Activated T-cell treated with anti-CD3 and anti-CD28 coated beads for 1 hour (primary cell): Measurements from ENCODE around the gene NKX6-2.
"Not testable (repeated sequence)": the region's sequence is repeated elsewhere in the genome, so short reads cannot be mapped to it uniquely, and the experiment has no call there.

Experiments used
- DNase-seq: peaks from one replicate; pipeline ENCODE4 v3.0.0-alpha.2; 2020; ENCODE audit warnings: low read depth

The NKX6-2 gene

DNA sequence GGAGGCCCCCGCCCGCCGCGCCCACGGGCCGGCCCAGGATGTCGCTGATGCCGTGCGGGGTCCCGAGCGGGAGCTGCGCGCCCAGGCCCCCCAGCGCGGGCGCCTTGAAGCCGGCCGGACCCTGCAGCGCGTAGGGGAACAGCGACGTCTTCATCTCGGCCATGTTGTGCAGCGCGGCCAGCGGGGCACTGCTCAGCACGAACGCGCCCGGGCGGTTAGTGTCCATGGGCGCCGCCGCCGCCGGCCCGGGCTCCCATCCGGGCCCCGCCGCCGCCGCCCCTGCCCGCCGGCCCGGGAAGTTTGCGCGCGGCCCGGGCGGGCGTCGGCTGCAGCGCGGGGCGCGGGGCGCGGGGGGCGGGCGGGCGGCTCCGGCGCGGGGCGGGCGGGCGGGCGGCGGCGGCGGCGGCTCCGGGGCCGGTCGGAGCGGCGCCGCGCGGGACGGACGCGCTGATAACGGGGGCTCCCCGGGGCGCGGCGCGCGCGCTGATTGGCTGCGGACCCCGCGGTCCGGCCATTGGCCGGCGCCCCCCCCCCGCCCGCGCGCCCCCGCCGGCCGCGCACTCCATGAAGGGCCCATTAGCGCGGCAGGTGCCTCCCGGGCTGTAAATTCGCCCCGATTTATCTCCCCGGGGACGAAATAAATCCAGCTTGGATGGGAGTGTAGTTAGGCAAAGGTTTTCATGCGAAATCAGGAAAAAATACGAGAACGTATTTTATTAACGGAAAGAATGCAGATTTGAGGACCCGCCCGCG is at the start of gene NKX6-2:
NKX6-2 (minus strand) TSS at position 425 of the 753 bp plus-strand sequence; CDS start at position 226, 199 bp downstream.
- no peak for DNase-seq

DNA sequence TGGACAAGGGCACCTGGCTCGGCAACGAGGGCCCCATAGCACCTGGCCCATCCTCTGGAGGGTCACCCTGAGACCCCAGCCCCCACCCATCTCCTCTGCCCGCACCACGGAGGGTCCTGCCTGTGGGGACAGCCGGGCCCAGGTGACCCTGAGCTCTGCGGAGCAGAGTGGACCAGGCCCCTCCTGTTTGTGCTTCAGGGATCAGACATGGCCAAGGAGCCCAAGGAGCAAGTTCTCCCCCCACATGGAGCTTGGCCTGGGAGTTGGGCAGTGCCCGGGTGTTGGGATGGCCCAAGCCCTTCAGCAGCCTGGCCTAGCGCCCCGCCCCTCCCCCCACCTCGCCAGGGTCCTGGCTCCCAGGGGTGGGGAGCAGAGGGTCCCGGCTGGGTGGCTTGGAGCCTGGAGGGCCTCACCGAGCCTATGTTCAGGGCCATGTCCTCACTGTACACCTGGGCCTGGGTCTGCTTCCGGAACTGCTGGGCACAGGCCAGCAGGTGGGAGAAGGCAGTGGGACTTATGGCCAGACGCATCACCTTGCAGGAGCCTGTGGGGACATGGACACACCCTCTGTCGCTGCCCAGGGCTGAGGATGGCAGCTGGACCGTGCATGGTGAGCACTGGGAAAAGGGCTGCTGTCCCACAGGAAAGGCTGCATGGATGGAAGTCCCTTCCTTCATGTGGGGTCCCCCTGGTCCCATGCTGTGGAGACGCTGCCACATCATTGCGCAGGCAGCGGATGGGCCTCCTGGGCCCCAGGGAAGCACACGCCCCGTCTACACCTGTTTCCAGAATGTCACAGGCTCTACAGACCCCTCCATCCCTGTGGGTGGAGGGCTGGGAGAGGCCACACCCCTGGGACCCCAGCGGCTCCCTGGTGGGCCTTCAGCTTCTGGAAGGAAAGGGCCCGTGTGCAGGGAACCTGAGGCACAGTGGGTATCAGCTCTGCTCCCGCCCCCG is 49.2 kb upstream of the NKX6-2 start:
- DNase-seq: no peak

DNA sequence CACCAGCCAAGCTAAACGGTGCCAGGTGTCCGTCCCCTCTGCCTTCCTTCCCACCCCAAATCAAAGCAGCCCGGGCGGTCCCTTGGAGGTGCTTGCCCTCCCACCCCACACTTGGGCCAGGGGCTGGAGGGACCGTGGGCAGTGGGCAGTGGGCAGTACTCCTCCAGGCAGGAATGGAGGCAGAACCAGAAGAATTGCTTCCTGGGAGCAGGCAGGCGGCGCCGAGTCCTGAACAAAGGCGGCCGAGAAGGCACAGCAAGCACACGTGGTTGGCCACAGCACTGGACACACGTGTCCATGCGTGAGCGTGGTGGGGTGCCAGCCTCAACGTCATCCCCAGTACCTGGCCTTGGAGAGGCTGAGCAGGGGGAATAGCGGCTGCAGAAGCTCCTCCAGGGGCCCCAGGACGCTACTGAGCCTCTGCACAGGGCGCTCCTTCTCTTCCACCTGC is 48.4 kb upstream of the NKX6-2 start:
- no peak for DNase-seq

DNA sequence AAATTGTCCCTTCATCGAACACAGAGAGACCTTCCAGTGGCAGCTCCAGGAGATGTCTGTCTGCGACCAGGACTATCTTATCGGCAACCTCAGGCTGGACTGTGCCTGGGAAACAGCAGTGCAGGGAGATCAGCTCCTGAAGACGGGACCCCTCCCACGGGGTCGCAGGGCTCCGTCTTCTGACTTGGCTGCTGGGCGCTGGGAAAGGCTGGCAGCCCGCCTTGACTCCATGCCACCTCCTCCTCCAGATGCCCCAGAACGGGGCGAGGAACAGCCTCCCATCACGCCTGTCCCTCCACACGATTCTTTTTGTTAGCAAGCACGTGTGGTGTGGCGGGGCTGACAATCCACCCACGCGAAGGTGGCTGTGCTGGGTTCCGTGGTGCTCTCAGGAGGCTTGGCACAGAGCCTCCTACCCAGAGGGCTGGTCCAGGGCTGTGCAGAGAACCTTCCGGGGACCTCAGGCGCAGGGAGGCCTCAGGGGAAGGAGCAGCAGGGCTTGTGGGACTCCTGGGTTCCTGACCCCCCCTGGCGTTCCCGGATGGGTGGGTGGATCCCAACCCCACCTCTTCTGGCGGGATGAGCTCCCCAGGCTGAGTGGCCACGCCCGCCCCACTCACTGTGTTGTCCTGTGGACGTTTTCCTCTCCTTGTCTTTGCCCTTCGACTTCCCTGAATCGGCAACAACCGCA is 47.6 kb upstream of the NKX6-2 start:
- DNase-seq: no peak

DNA sequence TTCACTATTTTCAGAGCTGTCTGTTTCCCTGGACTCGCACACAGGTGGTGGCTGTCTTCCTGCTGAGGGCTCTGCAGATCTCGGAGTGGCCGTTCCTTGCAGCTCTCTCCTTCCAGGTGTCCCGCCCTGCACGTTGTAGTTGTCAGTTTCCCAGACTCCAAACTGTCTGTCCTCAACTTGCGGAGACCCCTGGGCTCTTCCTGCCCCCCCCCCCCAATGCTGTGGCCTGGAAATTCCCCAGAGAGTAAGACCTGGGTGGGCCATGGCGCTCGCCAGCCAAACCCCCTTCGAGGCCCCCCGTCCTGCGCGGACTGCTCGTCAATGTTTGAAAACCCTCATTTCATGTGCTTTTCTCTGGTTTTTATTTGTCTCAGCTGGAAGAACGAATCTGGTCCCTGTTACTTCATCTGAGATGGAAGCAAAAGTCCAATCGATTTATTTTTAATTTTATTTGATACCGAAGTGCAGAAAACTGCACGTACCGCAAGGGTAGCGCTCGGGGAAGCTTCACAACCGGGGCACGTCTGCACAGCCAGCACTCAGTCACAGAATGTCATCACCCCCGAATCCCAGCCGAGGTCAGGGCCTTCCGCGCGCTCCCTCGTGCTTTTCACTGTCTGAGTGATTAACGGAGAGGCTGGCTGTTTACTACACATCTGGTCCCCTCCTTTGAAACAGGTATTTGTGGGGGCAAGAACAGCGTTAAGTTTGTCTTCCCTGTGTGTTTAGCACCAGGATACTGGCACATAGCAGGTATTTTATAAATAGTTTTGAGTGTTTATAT is 46.4 kb upstream of the NKX6-2 start:
- DNase-seq: no peak

DNA sequence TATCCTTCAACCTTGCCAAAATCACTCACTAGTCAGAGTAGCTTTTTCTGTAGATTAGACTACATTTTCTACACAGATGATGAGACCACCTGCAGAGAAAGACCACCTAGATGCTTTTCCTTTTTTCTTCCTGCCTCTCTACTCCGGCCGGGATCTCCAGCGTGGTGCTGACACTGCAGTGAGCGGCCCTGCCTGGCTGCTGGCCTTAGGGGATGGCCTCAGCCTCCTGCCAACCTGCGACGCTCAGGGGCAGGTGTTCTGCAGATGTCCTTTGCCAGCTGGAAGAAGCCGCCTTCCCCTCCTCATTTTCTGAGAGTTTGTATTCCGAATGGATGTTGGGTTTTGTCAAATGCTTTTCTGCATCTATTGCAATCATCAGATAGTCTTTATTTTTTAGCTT is 43.5 kb upstream of the NKX6-2 start:
- DNase-seq: no peak

DNA sequence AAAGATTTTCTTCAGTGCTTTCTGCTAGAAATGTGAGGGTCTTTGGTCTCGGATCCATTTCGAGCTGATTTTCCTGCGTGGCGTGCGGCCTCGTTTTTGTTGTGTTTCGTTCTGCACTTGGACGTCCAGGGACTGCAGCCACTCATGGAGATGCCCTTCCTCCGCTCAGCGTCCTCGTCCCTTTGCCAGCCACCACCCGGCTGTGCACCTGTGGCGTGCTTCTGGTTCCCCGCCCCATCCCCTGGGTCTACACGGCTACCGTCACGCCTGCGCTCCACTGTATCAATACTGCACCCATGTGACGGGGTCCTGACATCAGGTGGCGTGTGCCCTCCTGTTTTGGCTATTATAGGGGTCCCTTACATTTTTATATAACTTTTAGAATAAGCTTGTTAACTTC is 42.7 kb upstream of the NKX6-2 start:
- DNase-seq: no peak

DNA sequence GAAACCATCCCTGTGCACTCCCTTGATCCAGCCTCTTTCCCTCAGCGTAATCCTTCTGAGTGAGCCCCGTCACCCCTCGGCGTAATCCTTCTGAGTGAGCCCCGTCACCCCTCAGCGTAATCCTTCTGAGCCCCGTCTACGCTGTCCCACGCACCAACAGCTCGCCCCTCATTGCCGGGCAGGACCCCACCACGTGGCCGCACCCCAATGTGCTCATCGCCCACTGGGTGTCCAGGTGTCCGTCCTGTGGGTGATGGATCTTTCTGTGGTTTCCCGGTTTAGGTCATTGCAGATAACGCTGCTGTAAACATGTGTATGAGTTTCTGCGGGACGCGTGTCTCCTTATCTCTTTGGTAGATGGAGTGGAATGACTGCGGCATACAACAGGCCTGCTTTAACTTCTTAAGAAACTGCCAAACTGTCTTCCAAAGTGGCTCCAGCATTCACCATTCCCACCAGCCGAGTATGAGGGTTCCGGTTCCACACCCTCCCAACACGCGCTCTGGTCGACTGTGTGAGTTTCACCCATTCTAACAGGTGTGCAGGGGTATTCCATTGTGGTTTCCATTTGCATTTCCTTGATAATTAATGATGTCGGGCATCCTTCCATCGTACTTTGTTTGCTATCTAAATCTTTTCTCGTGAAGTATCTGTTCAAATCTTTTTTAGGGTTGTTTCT is 42.1 kb upstream of the NKX6-2 start:
- DNase-seq: no peak

DNA sequence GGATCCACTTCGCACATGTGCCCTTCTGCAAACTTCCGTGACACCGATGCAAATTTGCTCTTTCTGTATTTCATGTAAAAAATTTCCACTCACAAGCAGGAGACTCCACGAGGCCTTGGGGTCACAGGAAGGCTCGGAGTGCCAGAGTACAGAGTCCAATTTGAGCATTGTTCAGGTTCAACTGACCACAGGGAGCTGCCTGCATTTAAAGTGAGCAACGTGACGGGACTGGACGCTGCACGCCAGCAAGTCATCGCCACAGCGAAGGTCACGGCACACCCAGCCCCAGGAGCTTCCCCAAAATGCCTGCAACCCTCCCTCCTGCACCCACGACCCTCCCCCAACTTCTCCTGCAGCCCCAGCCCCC is 41.5 kb upstream of the NKX6-2 start:
- DNase-seq: no peak

DNA sequence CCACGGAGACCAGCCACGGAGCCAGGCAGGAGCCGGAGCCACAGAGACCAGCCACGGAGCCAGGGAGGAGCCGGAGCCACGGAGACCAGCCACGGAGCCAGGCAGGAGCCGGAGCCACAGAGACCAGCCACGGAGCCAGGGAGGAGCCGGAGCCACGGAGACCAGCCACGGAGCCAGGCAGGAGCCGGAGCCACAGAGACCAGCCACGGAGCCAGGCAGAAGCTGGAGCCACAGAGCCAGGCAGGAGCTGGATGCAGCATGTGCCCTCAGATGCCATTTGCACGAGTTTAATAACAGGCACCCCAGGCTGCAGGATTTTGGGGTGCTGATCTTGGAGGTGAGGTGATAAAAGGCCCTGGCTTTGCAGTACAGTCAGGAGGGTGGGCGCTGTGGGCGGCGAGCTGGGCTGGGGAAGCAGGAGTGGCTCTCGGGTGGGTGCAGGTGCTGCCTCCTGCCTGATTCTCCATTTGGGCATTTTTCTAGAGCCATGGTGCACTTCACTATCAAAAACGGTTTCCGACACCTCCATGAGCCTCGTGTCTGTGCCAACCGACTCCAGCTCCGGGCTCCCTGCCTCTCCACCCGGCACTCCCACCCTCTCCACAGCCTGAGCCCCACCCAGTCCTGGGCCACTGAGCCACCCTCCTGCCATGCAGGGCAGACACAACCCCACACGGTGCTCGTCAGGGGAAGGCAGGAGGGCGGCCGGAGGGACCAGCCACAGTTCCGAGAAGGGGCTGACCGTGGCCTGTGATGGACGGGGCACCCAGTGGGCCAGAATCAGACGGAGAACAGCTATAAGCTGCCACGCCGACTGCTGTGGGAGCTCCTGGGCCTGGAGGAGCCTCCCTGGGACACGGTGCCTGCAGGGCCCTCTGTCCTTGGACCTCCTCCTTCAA is 40.8 kb upstream of the NKX6-2 start:
- DNase-seq: no peak

DNA sequence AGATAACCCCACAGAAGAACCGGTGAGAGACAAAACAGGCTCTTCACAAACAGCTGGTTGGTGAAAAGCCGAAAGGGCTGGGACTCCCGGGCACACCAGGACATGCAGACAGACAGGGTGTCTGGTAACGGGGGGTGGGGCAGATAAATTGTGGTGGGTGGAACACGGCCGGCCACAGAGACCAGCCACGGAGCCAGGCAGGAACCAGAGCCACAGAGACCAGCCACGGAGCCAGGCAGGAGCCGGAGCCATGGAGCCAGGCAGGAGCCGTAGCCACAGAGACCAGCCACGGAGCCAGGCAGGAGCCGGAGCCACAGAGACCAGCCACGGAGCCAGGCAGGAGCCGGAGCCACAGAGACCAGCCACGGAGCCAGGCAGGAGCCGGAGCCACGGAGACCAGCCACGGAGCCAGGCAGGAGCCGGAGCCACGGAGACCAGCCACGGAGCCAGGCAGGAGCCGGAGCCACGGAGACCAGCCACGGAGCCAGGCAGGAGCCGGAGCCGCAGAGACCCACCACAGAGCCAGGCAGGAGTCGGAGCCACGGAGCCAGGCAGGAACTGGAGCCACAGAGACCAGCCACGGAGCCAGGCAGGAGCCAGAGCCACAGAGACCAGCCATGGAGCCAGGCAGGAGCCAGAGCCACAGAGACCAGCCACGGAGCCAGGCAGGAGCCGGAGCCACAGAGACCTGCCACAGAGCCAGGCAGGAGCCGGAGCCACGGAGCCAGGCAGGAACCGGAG is 40.0 kb upstream of the NKX6-2 start:
- not testable (repeated sequence) for DNase-seq

DNA sequence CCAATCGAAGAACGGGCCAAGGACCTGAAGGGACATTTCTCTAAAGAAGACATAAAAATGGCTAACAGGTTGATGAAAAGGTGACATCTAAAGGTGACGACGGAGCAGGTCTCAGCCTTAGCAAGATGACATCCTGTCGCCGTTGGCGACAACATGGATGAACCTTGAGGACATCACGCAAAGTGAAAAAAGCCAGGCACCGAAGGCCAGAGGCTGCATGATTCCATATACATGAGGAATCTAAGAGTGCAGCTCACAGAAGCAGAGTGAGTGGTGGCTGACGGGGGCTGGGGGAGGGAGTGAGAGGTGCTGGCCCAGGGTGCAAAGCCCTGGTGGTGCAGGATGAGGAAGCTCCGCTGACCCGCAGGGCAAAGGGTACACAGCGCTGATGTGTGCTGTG is 34.1 kb upstream of the NKX6-2 start:
- no peak for DNase-seq

DNA sequence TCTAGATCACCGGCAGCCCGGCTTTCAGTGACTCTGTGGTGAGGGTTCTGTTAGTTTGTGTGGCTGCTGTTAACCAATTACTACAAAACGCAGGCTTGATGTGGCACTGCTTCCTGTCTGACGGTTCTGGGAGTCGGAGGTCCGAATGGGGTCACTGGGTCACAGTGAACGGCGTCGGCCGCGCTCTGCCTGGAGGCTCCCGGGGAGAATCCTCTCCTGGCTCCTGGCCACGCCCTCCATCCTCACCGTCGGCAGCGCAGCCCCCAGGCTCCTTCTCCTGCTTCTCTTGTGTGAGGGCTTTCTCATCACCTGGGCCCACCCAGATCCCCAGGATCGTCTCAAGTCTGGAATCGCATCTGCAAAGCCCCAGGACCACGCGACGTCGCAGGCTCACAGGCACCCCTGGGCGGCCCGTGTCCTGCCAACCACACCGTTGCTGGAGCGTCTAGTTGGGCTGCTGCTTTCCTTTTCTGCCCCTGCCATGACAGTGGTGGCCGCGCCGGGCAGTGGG is 31.8 kb upstream of the NKX6-2 start:
- DNase-seq: no peak

DNA sequence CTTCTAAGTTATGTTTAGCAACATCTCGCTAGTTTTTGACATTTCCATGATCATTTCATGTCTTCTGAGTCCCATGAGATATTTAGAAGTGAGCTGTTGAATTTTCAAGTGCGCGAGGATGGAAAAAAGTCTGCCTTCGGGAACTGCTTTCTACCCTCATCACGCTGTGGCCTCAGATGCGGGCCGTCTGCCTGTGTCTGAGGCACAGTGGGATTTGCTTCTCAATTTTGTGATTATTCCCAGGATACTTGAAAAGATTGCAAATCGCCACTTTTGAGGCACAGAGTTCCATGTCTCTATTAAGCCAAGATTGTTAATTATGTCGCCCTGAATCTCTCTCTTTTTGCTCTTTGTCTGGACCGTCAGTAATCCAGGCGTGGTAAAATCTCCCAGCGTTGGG is 30.8 kb upstream of the NKX6-2 start:
- no peak for DNase-seq

DNA sequence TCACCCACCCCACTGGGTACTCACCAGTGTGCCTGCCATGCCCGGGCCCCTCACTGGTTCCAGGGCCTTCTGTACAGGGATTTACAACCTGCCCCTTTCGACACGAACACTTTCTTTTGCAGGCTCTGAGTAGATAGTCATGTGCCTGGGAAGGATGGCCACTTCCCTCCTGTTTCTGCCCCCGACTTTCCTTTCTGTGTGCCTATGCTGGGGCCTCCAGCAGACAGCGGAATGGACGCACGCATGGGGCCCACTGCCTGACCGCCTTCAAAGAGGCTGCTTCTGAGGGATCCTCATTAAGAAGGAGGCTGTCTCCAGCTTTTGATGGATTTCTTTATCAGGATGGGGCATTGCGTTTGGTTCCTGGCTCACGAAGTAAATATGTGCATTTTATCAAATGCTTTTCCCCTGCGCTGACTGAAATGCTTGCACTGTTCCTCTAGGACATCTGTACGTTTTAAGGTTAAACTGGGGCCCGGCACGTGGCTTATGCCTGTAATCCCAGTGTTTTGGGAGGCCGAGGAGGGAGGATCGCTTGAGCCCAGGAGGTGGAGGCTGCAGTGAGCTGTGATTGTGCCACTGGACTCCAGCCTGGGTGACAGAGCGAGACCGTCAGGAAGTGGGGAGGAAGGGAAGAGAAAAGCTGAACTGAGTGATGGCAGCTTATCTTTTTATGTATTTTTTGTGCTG is 29.4 kb upstream of the NKX6-2 start:
- no peak for DNase-seq

DNA sequence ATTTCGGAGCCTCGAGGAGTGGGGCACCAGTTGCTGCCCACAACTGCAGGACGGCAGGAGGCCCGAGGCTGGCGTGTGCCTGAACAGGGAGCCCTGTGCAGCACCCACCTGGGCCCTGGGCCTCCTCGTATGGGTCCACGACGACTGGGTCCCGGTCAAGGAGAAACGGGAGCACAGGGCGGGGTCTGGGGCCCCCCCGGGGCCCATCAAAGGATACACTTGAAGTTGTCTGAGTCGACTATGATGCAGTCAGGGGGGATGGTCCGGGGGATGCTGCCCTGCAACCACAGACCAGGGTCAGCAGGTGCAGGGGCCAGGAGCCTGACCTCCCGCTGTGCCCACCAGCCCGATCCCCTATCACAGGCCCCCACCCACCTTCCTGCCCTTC is 28.5 kb upstream of the NKX6-2 start:
- DNase-seq: no peak

DNA sequence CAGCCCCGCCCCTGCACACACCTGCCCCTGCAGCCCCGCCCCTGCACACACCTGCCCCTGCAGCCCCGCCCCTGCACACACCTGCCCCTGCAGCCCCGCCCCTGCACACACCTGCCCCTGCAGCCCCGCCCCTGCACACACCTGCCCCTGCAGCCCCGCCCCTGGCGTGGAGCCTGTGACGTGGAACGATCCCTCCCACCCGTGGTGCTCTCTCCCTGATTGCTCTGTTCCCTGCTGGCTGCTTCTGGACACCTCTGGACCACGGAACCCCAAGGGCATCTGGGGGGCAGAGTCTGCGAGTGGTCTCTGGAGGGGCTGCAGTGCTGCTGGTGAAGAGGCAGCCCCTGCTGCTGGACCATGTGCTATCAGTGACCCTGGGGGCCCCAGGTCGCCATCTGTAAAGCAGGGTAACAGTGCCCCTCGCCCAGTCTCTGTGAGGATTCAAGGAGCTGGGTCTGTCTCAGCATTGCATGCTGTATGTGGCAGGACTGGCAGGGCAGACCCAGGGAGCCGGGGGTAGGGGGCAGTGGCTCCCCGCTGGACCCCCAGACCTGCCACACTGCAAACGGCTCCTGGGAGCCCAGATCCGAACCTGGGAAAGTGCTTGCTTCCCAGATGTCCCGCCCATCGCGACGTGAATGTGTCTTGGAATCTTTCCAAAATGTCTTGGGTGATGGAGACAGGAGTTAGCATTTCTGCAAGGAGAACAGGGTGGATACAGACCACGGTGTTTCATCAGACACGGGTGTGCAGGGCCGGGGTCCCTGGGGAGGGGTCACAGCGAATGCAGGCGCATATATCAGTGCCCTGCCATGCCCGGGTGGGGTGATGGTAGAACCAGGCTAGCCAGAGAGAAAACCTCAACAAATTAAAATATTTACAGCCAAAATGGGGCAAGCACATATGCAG is 27.9 kb upstream of the NKX6-2 start:
- no peak for DNase-seq

DNA sequence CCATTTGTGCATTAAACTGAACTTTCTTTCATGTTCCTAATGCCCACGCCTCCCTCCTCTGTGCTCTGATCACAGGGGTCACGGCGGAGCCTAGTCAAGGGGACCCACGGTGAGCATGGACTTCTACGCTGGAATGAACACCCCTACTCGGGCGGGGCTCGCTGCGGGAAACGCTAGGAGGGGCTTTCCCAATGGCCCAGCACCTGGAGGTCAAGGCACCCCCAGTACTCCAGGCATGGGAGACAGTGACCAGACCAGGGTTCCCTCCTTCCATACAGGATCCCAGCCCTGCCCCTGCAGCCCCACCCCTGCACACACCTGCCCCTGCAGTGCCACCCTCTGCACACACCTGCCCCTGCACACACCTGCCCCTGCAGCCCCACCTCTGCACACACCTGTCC is 27.1 kb upstream of the NKX6-2 start:
- no peak for DNase-seq
